Activated CD4-positive, alpha-beta T cell treated with anti-CD3 and anti-CD28 coated beads, Interleukin-2, amount 50 U/mL, for 4 hours (primary cell): ENCODE data around the gene IDH2.
"Not testable (repeated sequence)": the region's sequence is repeated elsewhere in the genome, so short reads cannot be mapped to it uniquely, and the experiment has no call there.

Experiments used
- DNase-seq, 2 experiments: peaks; one replicate each; pipeline ENCODE4 v3.0.0-alpha.2; 2020

The IDH2 gene

GRCh38 chr15:90101969-90102890 lies at the start of gene IDH2:
TSS of gene IDH2 (minus strand) at chr15:90102468. CDS start at chr15:90102390, 78 bp downstream.
- peak; percentile 41 to 54 for DNase-seq

GRCh38 chr15:90150551-90150950 lies 48.3 kb upstream of the IDH2 start:
- not testable (repeated sequence) for DNase-seq

GRCh38 chr15:90149609-90150340 lies 47.5 kb upstream of the IDH2 start:
- no peak for DNase-seq

GRCh38 chr15:90146198-90146761 lies 44.0 kb upstream of the IDH2 start:
- not testable (repeated sequence) for DNase-seq

- DNase-seq: no peak
Observed at GRCh38 chr15:90145761-90146160, 43.5 kb upstream of the IDH2 start.

GRCh38 chr15:90145259-90145658 lies 43.0 kb upstream of the IDH2 start:
- DNase-seq: no peak

- DNase-seq: peak; percentile 55 to 60
Observed at GRCh38 chr15:90143166-90143655, 40.9 kb upstream of the IDH2 start.

- DNase-seq: peak; percentile 39 to 41
Observed at GRCh38 chr15:90142216-90143165, 40.2 kb upstream of the IDH2 start.

GRCh38 chr15:90141646-90142045 lies 39.4 kb upstream of the IDH2 start:
- no peak for DNase-seq

- peak; percentile 3 to 5 for DNase-seq
Observed at GRCh38 chr15:90139549-90139948, 37.3 kb upstream of the IDH2 start.

- no peak for DNase-seq
Observed at GRCh38 chr15:90138071-90138833, 36.0 kb upstream of the IDH2 start.

- DNase-seq: no peak
Observed at GRCh38 chr15:90132437-90132836, 30.2 kb upstream of the IDH2 start.

- DNase-seq: no peak
Observed at GRCh38 chr15:90131848-90132247, 29.6 kb upstream of the IDH2 start.

- DNase-seq: no peak
Observed at GRCh38 chr15:90130291-90130690, 28.0 kb upstream of the IDH2 start.

GRCh38 chr15:90126596-90127435 lies 24.5 kb upstream of the IDH2 start:
- DNase-seq: no peak

- no peak for DNase-seq
Observed at GRCh38 chr15:90126022-90126421, 23.8 kb upstream of the IDH2 start.

- no peak for DNase-seq
Observed at GRCh38 chr15:90124507-90124906, 22.2 kb upstream of the IDH2 start.

- no peak for DNase-seq
Observed at GRCh38 chr15:90121086-90121485, 18.8 kb upstream of the IDH2 start.

GRCh38 chr15:90119367-90119766 lies 17.1 kb upstream of the IDH2 start:
- DNase-seq: no peak

GRCh38 chr15:90115783-90116182 lies 13.5 kb upstream of the IDH2 start:
- no peak for DNase-seq
